Activated CD4-positive, CD25-positive, alpha-beta regulatory T cell treated with anti-CD3 and anti-CD28 coated beads, Interleukin-2, amount 50 U/mL, for 24 hours (primary cell): ENCODE measurements around the gene BMP10.

Source experiments
- ATAC-seq, 2 donors: fragments of 150-1000 bp; cut with Tn5 transposase; one replicate each; pipeline ENCODE4 v1.10.0; 2021; ENCODE audit warnings: mild to moderate bottlenecking in 1 of 2, moderate library complexity in 1 of 2

The BMP10 gene

DNA sequence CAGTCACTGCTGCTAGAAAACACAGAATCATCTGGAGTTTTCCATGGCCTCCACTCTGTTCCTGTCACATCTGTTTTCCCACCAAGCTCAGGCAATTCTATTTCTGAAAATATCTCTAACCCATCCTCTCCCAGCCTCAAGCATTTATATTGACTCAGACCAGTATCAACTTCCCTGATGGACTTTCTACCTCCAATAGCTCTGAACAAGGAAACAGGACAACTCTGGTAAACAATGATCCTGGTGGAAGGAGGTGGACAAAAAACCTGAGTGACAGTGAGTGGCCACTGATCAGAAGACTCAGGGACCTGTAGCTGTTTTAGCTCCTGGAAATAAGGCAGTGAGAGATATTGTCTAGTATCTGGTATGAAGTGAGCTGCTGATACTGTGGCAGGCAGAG is 23.4 kb downstream of the BMP10 start:
- ATAC-seq, result no peak

GRCh38 chr2:68846091-68846490 is 25.1 kb downstream of the BMP10 start:
- ATAC-seq, result no peak

DNA sequence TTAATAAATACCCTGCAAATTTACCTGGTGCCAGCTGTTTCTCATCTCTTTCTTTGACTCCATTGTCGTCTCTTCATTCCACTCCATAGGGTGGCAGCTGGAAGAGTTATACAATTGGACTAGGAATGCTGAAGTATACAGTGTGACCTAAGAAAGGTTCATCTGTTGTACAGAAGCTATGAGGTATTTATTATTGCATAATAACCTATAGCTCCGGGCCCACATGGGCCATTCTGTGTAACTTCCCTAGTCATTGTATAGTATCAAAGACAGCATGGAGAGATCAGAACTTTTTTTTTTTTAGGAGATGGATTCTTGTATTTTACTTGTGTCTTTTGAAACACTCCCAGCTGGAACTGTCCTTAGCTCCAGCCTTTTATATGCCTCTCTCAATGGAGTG is 26.2 kb downstream of the BMP10 start:
- no peak for ATAC-seq

DNA sequence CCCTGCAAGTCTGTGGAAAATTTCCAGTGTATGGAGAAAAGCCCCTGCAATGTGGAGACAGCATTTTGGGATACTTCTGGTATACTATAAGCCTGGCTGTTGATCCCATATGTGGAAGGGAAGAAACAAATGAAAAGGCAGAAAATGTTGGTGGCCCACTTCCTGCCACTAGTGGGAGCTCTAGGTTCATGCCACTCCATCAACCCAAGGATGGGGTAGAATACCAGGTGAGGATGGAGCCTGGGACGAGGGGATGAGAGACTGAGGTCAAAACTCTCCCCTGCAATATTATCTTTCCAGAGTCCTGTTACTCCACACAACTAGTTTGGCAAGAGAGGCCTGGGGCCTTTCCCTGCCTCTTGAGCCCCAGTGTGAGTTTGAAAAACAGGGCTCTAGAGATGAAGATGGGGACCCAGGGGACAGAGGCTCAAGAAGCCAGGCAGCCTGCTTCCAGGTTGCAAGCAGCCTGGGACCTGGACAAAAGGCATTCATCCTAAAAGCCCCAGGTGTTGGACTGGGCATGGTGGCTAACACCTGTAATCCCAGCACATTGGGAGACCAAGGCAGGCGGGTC is 31.9 kb downstream of the BMP10 start:
- no peak for ATAC-seq

- no peak for ATAC-seq
Measured at GRCh38 chr2:68838641-68839040, 32.6 kb downstream of the BMP10 start.

DNA sequence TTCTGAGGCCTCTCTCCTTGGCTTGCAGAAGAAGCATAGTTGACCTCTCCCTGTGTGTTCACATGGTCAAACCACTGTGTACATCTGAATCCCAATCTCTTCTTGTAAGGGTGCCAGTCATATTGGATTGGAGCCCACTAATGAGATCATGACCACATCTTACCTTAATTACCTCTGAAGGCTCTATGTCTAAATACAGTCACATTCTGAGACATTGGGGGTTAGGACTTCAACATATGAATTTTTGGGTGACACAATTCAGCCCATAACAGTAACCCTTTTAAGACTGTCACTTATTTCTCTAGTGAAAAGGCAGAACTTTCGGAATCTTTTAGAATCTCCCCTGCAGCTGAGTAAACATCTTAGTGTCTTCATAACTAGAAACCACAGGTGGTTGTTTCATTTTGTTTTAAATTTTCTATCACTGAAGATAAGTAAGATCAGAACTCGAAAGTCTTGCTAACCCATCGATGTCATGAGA is 33.3 kb downstream of the BMP10 start:
- peak; percentile 87 for ATAC-seq

- ATAC-seq, result no peak
Measured at GRCh38 chr2:68837164-68837860, 33.9 kb downstream of the BMP10 start.

DNA sequence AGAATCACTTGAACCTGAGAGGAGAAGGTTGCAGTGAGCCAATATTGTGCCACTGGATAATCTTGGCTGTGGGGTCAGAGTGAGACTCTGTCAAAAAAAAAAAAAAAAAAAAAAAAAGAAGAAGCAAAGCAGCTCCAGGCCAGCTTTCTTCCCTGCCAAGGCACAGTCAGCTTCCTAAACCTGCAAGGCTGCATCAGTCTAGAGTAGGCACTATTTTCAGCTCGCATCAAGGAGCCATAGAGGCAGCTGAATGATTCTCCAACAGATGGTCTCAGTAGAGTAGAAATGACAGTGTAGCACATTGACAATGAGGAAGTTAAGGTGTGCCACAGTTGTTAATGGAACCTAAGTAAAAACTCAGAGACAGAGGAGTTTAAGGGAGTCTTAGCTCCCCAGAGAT is 35.6 kb downstream of the BMP10 start:
- ATAC-seq, result no peak

GRCh38 chr2:68834737-68835376 is 36.3 kb downstream of the BMP10 start:
- ATAC-seq, result no peak

DNA sequence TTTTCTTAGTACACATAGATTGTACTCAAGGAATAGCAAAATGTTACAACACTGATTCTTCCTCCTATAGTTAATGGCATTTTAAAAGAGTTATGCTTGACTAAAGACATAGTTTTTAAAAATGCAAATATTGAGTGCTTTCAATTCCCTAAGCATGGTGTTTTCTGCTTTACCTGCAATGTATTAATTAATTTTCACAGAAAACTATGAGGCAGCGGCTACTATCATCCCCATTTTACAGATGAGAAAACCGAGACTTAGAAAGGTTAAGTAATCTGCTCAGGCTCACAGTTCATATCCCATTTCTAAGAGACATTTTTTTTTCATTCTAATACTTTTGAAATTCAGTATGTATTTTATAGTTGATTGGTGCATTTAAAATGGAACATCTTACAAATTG is 38.0 kb downstream of the BMP10 start:
- no peak for ATAC-seq

- ATAC-seq, result peak; percentile 72
Measured at GRCh38 chr2:68832233-68832869, 38.8 kb downstream of the BMP10 start.

- ATAC-seq, result no peak
Measured at GRCh38 chr2:68831686-68832232, 39.4 kb downstream of the BMP10 start.

- no peak for ATAC-seq
Measured at GRCh38 chr2:68829749-68830148, 41.4 kb downstream of the BMP10 start.

DNA sequence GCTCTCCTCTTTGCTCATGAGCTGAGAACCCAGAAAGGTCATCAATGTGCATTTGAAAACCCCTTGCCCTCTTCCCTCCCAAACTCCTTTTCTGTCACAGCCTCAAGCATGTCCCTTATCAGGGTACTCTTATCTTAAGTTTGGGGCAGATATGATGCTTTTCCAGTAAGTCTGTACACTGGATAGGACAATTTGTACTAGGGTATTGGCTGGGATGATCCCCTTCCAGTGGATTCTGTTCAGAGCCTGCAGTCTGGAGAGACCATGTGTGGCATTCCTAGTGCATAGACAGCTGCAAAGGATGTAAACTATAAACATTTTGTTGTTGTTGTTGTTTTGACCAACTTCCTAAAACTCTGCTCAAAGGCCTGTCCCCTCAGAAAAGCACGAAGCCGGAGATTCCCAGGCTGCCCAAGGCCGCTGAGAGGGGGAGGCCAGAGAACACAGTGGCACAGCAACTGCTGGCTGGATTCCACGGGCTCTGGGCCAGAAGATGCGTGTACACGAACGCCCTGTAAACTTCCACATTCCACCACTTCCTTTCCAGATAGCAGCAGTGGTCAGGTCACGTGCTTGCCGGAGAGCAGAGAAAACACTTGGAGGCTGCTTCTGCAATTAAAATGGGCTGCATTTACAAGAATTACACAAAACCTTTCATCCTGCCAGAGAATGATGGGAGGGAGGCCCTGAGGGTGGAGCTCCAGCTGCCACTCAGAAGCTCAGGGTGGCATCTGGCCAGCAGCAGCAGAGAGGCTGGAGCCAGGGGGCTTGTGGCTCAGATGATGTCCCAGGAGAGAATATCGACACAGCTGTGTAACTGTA is 42.1 kb downstream of the BMP10 start:
- peak; percentile 21 to 22 for ATAC-seq

- ATAC-seq, result no peak
Measured at GRCh38 chr2:68827666-68828065, 43.5 kb downstream of the BMP10 start.

DNA sequence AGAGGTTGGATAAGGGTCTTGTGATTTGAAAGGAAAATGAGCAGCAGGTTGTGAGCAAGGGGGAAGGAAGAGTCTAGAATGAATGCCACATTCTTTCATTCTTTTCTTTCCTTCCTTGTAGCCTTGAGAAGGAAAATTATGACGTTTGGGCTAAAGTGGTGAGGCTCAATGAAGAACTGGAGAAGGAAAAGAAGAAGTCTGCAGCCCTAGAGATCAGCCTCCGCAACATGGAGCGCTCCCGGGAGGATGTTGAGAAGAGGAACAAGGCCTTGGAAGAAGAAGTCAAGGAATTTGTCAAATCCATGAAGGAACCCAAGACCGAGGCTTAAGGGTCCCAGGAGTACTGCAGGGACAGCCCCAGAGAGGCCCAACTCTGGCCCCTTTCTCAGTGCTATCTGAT is 45.3 kb downstream of the BMP10 start:
- no peak for ATAC-seq

DNA sequence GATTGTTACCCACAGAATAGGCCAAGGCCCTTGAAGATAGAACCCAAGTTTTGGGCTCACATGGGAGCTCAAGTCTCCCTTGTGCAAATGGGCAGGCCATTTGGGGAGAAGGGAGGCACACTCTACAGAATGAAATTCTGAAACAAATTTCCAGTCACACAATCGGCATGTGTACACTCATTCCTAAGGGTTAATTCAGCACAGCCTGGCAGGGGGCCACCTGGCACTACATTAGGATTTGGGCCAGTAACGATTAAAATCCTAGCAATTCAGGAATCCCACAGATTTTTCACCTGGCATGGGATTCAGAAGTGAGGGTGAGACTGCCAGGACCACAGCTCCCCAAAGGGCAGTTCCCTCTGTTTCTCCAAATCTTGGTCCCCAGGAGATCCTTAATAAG is 46.4 kb downstream of the BMP10 start:
- ATAC-seq, result no peak

DNA sequence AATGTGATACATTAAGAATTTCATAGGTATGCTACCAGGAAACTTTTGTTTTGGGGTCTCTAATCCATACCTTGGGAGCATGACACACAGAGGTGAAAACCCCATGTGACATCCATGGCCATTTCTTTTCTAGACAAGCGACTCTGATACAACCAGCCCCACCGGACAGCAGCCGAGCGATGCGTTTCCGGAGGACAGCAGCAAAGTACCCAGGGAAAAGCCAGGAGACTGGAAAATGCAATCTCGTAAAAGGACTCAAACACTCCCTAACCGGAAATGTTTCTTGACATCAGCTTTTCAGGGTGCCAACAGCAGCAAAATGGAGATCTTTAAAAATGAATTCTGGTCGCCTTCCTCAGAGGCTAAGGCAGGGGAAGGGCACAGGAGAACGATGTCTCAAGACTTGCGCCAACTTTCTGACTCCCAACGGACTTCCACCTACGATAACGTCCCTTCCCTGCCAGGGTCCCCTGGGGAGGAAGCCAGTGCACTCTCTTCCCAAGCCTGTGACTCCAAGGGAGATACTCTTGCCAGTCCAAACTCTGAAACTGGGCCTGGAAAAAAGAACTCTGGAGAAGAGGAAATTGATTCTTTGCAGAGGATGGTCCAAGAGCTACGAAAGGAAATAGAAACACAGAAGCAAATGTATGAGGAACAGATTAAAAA is 48.9 kb downstream of the BMP10 start:
- no peak for ATAC-seq

DNA sequence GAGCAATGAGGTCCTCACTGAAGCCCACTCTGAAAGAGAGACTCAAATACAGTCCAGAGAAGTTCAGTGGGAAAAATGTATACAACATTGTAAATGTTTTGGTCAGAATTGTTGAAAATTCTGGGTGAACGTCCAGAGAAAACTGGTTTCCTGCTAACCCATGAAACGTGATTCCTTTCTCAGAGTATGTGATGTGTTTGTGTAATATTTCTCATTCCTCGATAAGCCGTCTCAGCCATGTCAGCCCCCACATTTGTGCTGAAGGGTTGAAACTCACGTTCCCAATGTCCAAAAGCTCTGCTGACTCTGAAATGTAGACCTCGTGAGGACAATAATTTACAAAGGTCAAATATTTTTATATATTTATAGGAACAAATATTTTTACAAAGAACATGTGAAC is 51.6 kb downstream of the BMP10 start:
- ATAC-seq, result no peak

DNA sequence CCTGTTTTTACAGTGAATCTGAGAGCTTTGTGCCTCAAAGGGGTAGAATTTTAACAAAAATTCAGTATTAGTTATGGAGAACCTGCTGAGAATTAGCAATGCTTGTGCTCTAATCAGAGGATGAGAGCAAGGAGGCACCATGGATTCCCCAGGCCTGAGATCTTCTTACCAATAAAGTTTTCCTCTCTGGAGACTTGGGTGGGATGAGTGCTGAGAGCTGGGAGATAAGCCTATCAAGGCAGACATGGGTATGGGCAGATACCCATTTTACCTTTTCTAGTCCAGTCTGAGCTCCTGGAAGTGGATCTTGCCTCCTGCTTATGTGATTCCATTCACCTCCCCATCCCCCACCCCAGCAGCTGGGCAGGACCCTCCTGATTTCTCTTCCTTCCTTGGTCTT is 53.9 kb downstream of the BMP10 start:
- ATAC-seq, result no peak
